Activated CD8-positive, alpha-beta memory T cell treated with anti-CD3 and anti-CD28 coated beads for 4 hours (primary cell): Measurements from ENCODE around the gene TNFRSF6B.
"Not testable (repeated sequence)": the region's sequence is repeated elsewhere in the genome, so short reads cannot be mapped to it uniquely, and the experiment has no call there.

Experiments used
- DNase-seq, 2 donors: peaks; one replicate each; pipeline ENCODE4 v3.0.0-alpha.2; 2020; ENCODE audit warnings: low read depth in 2 of 2

The TNFRSF6B gene

DNA sequence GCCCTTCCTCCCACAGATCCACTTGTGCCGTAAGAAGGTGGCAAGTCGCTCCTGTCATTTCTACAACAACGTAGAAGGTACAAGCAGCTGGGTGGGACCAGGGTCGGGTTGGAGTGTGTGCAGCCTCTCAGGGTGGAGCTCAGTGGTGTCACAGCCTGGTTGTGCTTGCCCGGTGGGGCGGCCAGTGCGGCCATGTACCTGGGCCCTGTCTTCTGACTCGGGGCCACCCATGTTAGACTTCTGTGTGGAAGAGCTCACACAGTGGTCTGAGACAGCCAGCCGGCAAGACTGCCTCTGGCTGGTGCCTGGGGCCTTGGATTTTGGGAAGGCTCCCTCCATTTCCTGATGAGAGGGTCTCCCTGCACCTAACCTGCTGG, 33.7 kb upstream of the TNFRSF6B start:
- no peak for DNase-seq

DNA sequence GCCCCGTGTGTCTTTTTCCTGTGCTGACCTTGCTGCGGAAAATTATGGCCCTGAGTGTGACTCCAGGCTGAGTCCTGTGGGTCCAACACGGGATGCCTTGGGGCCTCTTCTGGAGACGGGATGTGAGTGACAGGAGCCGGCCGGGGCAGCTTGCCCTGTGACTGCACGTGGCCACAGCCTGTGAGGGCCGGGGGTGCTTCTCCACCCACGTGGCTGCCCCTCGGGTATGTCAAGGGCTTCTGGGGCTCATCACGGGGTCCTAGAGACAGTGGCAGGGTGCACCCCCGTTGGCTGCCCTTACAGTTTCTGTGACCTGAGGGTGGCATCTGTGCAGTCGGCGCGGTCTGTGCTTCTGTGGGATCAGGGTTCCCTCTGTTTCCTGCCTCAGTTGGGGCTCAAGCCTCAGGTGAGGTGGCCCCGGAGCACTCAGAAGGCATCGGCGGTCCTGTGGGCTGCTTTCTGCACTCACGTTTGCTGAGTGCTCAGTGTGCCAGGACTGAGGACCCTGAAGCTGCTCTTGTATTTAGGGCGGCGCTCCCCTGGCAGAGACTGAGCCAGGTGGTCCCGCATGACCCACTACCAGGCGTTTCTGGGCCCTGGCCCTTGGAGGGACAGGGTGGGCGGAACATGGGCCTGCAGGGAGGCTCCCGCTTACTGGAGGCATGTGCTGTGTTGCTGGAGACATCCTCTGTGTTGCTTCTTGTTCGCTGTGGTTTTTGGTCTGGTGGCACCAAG, 33.0 kb upstream of the TNFRSF6B start:
- DNase-seq = no peak

DNA sequence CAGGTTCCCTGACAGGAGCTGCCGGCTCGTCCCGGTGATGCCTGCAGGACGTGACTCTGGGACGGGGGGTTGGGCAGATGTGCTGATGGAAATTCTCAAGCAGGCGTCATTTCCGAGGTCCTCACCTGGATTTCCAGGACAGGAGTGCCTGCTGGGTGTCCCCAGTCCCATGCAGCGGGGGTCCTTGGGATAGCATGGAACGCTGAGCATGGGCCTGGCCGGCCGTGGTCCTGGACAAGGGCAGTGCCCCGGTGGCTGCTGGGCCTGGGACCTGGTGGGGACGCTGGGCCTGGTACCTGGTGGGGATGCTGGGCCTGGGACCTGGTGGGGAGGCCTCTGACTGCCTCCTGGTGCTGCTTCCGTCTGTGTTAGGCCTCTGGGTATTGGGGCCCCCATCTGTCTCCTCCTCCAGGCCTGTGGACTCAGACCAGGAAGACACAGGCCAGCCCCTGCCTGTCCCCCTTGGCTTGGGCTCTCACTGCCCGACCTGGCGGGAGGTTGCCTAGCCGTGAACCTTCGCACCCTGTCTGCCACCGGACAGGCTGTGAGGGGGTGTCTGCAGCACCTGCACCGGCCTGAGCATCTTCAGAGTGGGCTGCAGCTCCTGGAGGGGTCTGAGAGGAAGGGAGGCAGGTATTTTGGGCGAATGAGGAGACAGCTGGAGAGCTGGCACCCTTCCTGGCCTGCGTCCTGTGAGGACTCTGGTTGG, 32.2 kb upstream of the TNFRSF6B start:
- no peak for DNase-seq

DNA sequence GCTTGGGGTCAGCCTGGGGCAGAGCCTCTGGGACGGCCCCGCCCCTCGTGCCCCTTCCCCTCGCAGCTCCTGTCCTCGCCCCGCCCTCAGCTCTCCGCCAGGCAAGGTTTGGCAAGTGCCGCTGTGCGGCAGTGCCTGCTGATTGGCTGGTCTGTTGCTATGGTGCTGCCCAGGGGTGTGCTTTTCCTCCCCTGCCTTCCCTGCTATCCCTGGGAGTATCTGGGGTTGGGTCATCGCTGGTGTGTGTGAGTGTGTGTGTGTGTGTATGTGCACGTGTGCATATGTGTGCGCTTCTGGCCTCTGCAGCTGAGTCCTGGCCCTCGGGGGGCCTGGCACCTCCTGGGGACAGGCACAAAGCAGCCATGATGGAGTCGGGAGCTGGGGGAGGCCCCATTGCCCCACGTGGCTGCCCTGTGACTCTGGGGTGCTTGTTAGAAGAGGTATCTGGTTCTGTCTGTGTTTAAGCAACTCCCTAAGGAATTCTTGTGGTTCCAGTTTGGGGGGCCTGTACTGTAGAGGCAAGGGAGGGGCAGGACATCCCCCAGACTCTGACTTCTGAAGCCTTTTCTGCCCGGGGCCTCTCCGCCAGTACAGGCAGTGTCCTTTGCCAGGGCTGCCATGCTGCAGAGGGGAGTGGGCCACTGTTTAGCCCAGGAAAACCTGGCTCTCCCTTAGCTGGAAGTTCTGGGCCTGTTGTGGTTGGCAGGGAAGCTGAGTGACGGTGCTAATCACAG, 31.4 kb upstream of the TNFRSF6B start:
- DNase-seq = no peak

DNA sequence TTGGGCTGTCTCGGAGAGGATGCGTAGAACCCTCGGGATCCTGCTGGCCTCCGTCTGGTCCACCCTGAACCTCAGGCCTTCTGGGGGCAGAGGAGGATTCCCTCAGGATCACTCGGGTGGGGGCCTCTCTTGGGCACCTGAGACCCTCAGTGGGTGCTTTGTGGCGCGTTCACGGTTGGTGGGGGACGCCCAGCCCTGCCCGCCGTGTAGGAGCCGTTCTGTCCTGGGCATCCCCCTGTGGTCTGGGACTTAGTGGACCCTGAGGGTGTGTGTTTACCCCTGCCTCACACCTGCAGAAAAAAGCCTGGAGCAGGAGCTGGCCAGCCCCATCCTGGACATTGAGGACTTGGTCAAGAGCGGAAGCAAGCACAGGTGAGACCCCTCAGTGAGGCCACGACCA, 30.7 kb upstream of the TNFRSF6B start:
- DNase-seq = no peak

DNA sequence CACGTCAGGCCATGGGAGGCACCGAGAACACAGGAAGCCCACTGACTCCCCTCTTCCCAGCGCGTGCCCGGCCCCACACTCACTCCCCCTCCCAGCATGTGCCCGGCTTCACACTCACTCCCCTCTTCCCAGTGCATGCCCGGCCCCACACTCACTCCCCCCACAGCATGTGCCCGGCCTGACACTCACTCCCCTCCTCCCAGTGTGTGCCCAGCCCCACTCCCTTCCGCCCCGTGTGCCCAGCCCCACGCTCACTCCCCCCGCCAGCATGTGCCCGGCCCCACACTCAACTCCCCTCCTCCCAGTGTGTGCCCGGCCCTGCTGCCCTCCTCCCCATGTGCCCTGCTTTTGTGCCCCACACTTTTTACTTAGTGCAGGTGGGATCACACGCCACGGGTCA, 28.6 kb upstream of the TNFRSF6B start:
- DNase-seq = no peak

DNA sequence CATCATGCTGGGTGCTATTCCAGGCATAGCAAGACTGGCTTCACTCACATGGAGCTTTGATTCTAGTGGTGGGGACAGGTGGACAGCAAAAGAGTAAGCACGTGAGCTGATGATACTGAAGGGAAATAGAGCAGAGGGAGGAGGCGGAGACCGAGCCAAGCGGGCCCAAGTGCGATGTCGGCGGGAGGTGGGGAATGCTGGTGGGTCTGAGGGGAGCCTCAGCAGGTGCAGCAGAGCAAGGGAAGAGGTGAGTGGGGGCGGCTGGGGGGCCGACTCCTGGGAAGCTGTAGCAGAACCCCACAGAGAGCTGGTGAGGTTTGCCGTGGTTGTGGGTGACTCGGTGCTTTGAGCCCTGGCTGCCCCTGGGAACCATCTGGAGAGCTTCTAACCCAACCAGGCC, 28.1 kb upstream of the TNFRSF6B start:
- DNase-seq = no peak

DNA sequence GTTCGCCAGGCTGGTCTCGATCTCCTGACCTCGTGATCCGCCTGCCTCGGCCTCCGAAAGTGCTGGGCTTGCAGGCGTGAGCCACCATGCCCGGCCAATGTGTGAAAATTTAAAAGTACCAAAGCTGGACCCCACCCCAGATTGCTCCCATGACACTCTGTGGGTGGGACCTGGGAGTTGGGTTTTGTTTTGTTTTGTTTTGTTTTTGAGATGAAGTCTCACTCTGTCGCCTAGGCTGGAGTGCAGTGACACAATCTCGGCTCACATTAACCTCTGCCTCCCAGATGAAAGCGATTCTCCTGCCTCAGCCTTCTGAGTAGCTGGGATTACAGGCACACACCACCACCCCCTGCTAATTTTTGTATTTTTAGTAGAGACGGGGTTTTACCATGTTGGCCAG, 24.8 kb upstream of the TNFRSF6B start:
- not testable (repeated sequence) for DNase-seq

DNA sequence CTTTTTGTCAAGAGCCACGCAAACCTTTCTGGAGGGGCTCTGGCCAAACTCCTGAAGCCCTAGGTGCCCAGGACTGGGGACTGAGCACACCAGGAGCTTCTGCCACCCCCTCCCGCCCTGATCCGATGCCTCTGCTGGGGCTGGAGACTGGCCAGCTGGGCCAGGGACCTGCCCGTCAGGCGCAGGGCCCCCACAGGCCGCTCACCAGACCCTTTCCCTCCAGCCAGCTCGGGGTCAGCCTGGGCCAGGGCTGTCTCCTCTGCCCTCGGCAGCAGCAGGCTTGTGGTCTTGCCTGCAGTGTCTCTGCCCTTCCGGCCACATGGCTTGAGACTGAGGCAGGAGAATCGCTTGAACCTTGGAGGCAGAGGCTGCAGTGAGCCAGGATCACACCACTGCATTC, 23.8 kb upstream of the TNFRSF6B start:
- DNase-seq = no peak

DNA sequence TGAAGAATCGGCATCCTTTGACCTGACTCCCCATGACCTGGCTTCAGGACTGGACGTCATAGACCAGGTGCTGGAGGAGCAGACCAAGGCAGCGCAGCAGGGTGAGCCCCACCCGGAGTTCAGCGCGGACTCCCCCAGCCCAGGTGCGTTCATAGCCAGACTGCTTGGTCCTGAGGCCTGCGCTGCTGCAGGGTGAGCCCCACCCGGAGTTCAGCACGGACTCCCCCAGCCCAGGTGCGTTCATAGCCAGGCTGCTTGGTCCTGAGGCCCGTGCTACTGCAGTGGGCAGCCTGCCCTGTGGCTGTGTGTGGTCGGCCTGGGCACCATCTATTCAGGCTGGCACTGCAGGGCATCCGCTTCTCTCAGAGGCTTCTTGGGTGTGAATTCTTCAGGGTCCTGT, 22.5 kb upstream of the TNFRSF6B start:
- DNase-seq = no peak

DNA sequence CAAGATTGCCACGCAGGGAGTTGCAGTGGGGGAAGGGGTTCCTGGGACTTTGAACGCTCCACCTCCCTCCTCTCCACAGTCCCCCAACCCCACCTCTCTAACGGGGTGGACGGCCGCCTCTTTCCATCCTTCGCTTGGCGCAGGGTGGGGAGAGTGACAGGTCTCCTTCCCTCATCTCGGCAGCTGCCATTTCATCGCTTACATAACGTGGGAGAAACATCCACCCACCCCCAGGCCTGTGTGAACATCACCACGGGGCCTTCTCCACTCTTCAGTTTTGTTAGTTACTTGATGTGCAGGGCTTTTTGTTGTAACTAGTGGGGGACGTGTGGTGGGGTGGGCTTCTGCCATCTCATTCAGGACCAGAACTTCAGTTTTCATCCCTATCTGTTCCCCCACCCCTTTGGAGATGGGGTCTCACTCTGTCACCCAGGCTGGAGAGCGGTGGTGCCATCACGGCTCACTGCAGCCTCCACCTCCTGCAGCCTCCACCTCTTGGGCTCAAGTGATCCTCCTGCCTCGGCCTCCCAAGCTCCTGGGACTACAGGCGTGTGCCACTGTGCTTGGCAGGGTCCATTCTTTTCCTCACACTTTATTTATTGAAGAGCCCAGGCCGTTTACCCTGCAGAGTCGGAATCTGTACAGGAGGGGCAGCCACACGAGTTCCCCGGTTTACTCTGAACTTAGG, 20.6 kb upstream of the TNFRSF6B start:
- DNase-seq = no peak

DNA sequence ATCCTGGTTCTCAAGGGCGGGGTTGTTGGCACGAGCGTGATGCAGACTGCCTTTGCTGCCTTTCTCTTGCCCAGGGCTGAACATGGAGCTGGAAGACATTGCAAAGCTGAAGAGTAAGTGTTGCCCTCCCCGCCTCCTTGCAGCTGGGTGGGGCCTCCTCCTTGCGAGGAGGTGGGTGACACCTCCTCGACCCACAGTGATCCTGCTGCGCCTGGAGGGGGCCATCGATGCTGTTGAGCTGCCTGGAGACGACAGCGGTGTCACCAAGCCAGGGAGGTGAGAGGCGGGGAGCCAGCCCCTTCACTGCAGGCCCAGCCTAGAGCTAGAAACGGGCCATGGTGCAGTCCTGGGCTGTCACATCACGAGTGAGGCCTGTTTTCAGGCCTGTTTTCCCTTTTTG, 18.4 kb upstream of the TNFRSF6B start:
- no peak for DNase-seq

DNA sequence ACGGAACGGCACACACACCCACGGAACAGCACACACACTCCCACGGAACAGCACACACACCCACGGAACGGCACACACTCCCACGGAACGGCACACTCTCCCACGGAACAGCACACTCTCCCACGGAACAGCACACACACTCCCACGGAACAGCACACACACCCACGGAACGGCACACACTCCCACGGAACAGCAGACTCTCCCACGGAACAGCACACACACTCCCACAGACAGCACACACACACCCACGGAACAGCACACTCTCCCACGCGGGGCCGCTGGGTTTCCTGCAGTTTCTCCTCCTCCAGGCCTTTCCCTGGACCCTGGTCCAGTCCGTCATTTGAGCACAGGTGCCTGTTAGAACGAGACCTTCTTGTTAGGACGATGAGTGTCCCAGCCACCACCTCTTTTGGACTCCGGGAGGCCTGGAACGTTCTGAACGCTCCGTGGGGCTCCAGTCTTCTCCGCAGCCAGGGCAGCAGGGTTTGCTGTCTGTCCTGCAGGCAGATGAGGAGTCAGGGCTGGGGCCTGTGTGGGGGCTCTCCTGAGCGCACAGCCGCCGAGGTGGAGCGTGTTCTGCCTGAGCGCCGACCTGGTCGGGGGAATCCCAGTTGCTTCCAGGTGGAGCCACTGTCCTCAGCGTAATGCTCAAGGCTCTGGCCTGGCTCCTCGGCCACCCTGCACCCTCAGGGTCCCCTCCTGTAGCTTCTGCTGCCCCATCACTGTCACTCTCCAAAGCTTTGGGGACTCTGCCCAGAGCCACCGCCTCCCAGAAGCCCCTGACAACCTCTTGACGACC, 17.6 kb upstream of the TNFRSF6B start:
- no peak for DNase-seq

DNA sequence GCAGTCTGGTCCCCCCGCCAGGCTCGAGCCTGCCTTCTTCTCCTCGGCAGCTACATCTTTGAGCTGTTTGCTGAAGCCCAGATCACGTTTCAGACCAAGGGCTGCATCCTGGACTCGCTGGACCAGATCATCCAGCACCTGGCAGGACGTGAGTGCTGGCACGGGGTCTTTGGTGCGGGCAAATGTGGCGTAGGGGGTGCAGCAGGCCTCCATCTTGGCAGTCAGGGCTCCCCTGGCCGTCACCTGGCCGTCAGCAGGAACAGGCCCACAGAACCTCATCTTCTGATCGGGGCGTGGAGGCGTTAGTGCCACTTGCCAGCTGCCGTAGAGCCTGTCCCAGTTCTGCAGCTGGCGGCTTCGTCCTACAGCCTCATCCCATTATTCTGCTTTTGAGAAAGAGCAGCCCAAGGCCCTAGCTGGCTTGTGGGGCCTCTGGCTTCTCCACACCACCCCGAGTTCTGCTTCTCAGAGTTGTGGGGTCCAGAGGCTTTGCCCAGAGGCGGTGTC, 16.6 kb upstream of the TNFRSF6B start:
- DNase-seq = no peak

DNA sequence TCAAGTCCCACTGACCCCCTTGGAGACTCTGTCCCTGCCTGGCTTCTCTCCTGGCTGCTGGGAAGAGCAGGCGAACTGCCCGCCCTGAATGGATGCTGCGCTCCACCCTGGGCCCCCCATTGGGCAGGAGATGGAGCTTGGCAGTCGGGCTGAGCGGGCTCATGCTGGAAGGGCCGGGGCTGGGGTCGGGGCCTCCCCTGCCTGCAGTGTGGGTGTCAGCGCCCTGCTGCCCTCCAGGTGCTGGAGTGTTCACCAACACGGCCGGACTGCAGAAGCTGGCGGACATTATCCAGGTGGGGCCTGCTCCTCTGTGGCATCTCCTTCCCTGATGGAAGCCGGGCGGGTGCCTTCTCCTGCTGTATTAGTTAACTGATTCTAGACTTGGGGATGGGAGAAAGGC, 16.0 kb upstream of the TNFRSF6B start:
- DNase-seq = no peak

DNA sequence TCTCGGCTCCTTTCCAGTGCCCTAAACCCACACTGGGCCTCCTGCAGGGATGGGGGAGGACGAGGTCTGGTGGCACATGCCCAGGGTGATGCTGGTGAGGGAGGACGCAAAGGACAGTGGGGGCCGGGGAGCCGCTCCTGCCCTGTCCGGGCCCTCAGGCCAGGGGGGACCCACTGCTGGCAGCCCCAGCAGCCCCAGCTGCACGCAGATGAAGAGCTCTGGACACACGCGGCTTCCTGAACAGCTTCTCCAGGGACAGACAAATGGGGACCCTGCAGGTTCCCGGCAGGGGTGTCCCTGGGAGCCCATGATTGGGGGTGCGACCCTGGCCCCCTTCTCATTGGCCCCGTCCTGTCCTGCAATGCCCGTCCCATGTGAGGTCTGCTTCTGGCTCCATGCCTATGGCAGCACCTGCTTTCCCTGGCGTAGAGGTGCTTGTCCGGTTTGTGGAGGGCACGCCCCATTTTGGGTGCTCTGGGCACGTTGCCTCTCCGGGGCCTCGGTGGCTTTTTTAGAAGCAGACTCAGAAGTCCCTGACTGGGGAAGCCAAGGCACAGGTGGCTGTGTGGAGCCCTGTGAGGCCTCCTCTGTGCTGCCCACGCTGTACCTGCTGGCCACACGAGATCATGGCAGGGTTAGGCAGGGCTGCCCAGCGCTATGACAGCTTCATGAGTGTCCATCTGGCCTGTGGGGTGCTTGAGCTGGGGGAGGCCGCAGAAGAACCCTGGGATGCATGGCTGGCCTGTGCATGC, 15.4 kb upstream of the TNFRSF6B start:
- DNase-seq = no peak

DNA sequence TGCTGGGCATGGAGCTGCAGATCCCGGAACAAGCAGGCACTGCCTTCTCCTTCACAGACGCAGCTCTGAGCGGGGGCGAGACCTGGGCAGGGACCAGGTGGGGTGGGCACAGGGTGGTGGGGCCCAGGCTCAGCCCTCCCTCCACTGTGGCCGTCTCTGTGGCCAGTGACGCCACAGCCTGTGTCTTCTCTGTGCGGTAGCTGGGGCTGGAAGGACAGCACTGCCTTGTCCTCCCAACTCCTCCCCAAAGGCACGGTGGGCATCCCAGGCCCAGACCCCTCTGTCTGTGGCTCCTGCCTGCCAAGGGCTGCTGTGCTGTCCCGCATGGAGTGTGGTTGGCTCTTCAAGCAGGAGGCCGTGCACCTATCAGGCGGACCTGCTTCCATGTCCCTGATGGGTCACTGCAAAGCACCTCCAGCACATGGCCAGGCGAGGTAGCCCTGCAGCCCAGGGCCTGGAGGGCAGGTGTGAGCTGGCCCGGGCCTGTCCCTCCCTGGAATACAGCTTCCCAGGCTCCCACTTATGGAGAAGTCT, 14.8 kb upstream of the TNFRSF6B start:
- DNase-seq = no peak

DNA sequence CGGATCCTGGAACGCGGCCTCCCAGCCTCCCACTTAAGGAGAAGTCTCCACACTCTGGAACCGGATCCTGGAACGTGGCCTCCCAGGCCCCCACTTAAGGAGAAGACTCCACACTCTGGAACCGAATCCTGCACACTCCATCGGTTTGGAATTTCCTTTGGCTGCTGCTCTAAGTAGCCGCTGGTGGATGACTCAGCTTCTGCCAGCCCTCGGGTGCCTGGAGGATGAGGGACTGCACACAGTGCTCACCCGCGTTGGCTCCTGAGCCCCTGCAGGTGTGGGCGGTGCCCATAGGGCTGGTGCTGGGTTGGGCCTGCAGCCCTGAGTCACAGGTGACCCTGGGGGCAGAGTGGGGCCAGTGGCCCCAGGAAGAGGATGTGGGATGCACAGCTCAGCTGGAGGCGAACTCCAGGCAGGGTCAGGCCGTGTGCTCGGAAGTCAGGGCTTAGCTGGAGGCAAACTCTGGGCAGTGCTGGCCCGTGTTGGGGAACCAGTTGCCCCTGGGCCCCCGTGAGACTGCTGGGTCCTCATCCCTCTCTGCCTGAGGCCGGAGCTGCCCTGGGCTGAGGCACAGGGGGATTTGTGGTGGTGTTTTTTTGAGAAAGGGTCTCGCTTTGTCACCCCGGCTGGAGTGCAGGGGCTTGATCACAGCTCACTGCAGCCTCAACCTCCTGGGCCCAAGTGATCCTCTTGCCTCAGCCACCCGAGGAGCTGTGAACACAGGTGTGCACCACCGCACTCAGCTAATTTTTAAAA, 13.9 kb upstream of the TNFRSF6B start:
- DNase-seq = no peak

DNA sequence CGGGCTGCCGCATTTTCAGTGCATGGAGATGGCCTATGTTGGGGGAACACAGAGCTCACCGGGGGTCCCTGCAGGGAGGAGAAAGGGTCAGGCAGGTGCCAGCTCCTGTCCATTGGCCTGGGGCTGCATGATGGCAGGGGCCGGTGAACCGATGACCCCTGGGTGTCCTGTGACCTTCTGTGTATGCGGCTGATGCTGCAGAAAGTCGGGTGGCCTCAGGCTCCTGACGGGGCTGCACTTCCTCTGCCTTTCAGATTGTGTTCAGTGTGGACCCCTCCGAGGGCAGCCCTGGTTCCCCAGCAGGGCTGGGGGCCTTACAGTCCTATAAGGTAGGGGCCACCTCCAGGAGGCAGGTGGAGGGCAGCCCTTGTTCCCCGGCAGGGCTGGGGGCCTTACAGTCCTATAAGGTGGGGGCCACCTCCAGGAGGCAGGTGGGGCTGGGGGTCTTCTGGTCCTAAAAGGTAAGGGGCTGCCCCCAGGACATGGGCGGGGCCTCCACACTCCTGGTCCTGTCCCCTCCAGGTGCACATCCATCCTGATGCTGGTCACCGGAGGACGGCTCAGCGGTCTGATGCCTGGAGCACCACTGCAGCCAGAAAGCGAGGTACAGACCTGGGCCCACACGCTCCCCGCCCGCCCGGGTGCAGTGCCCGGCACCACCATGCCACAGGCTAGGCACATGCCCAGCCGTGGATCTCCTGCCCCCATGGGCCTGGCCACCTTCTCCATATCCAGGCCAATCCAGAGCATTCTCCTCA, 11.0 kb upstream of the TNFRSF6B start:
- no peak for DNase-seq
